ENCODE results near the gene KIFAP3.

The KIFAP3 gene

DNA sequence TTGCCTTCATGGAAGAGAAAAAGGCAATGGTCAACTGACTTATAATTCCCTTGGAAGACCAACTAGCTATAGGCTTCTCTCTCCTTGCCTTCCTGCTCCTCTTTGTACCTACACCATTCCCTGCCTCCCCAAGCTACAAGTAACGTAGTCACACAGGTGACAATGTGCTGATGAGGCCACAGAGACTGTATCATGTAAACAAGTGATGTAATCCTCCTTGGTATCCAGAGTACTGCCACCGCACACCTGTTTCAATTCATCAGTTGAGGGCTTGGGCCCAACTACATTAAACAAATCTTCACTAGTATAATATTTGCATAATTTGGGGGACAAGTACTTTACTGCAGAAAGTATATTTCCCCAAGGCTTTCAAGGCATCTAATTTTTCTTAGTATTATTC is 104.4 kb downstream of the KIFAP3 start:
- TF ChIP-seq SPI1 (IDR thresholded peaks at IDR 0.05; ENCODE audit: borderline replicate concordance, low read depth): no peak
- TF ChIP-seq, protein P1, sequence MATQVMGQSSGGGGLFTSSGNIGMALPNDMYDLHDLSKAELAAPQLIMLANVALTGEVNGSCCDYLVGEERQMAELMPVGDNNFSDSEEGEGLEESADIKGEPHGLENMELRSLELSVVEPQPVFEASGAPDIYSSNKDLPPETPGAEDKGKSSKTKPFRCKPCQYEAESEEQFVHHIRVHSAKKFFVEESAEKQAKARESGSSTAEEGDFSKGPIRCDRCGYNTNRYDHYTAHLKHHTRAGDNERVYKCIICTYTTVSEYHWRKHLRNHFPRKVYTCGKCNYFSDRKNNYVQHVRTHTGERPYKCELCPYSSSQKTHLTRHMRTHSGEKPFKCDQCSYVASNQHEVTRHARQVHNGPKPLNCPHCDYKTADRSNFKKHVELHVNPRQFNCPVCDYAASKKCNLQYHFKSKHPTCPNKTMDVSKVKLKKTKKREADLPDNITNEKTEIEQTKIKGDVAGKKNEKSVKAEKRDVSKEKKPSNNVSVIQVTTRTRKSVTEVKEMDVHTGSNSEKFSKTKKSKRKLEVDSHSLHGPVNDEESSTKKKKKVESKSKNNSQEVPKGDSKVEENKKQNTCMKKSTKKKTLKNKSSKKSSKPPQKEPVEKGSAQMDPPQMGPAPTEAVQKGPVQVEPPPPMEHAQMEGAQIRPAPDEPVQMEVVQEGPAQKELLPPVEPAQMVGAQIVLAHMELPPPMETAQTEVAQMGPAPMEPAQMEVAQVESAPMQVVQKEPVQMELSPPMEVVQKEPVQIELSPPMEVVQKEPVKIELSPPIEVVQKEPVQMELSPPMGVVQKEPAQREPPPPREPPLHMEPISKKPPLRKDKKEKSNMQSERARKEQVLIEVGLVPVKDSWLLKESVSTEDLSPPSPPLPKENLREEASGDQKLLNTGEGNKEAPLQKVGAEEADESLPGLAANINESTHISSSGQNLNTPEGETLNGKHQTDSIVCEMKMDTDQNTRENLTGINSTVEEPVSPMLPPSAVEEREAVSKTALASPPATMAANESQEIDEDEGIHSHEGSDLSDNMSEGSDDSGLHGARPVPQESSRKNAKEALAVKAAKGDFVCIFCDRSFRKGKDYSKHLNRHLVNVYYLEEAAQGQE (IDR thresholded peaks at IDR 0.05; ENCODE audit: insufficient replicate concordance, low read depth): no peak
- no peak for TF ChIP-seq GABPA (IDR thresholded peaks at IDR 0.05; ENCODE audit: low read depth)
- TF ChIP-seq, protein P2, sequence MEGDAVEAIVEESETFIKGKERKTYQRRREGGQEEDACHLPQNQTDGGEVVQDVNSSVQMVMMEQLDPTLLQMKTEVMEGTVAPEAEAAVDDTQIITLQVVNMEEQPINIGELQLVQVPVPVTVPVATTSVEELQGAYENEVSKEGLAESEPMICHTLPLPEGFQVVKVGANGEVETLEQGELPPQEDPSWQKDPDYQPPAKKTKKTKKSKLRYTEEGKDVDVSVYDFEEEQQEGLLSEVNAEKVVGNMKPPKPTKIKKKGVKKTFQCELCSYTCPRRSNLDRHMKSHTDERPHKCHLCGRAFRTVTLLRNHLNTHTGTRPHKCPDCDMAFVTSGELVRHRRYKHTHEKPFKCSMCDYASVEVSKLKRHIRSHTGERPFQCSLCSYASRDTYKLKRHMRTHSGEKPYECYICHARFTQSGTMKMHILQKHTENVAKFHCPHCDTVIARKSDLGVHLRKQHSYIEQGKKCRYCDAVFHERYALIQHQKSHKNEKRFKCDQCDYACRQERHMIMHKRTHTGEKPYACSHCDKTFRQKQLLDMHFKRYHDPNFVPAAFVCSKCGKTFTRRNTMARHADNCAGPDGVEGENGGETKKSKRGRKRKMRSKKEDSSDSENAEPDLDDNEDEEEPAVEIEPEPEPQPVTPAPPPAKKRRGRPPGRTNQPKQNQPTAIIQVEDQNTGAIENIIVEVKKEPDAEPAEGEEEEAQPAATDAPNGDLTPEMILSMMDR (IDR thresholded peaks at IDR 0.05; ENCODE audit: insufficient read depth, low read length): no peak
- TF ChIP-seq POLR2AphosphoS5 (IDR thresholded peaks at IDR 0.05; ENCODE audit: low read depth): no peak
- Histone ChIP-seq H3K27ac (replicated peaks) (no peak overlapping the region), H3K4me3 (replicated peaks; ENCODE audit: insufficient read depth, low read length) (no peak overlapping the region), H3K27me3 (ENCODE audit: insufficient read depth, poor library complexity, severe bottlenecking) (no peaks in the 10 kb centered on the region)
- no peak for DNase-seq (ENCODE audit: low read depth in 1 of 2, low spot score in 1 of 2)

DNA sequence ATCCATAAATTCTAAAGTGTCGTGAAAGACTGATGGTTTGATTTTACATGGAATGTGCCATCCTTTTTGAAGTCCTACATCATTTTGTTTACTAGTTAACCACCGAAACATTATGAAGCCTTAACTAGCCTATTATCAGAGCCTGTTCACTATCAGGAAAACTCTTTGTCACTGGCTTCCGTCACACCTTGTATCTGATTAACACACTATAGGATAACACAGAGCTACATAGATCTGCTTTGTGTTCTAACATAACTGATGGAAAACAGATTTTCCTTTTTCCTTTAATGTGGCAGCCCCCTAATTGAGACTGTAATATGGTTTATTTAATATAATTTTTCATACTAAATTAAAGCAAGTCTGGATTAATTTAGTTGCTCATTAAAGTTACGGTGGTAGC is 106.3 kb downstream of the KIFAP3 start:
- DNase-seq (ENCODE audit: low read depth in 1 of 2, low spot score in 1 of 2): no peak
- H3K27ac ChIP-seq (replicated peaks): no peak overlapping the region
- H3K27me3 ChIP-seq (ENCODE audit: insufficient read depth, poor library complexity, severe bottlenecking): no peaks in the 10 kb centered on the region
- H3K4me3 ChIP-seq (replicated peaks; ENCODE audit: insufficient read depth, low read length): no peak overlapping the region
- TF ChIP-seq SPI1 (IDR thresholded peaks at IDR 0.05; ENCODE audit: borderline replicate concordance, low read depth) (no peak), GABPA (IDR thresholded peaks at IDR 0.05; ENCODE audit: low read depth) (no peak), POLR2AphosphoS5 (IDR thresholded peaks at IDR 0.05; ENCODE audit: low read depth) (no peak)
- TF ChIP-seq, protein P2 (IDR thresholded peaks at IDR 0.05; ENCODE audit: insufficient read depth, low read length): no peak
- TF ChIP-seq, protein P1 (IDR thresholded peaks at IDR 0.05; ENCODE audit: insufficient replicate concordance, low read depth): no peak

DNA sequence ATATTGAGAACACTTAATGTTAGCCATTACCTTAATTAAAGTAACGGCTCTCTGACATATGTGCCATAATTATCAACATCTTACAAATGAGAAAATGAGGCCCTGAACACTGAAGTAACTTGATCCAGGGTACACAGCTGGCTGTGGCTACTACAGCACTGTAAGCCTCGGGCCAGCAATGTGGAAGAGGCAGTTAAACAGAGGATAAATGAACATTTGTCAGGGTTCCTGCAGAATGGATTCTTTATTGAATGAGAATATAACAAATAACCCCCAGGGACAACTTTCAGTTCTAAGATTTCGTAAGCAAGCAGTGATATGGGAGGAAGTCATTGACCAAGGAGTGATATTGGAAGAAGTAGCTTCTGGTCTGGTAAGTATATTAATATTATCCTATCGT is 110.3 kb downstream of the KIFAP3 start:
- no peak for DNase-seq (ENCODE audit: low read depth in 1 of 2, low spot score in 1 of 2)
- Histone ChIP-seq H3K27me3 (ENCODE audit: insufficient read depth, poor library complexity, severe bottlenecking) (no peaks in the 10 kb centered on the region), H3K4me3 (replicated peaks; ENCODE audit: insufficient read depth, low read length) (no peak overlapping the region), H3K27ac (replicated peaks) (no peak overlapping the region)
- TF ChIP-seq POLR2AphosphoS5 (IDR thresholded peaks at IDR 0.05; ENCODE audit: low read depth): no peak

DNA sequence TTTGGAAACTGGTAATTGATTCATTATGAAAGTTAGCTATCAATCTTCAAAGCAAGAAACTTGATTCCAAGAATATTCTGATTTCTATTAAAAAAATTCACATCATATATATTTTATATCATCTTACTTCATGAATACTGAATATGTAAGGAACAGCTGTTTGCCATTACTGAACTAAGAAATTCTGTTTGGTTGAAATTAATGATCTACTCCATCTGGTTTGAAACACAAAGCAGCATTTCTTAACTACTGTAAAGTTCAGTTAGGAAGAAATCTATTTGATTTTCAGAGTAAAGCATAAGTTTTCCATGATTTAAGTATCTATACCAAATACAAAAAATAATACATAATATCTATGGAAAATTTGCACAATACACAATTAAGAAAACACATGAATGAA is 114.8 kb downstream of the KIFAP3 start:
- TF ChIP-seq GABPA (IDR thresholded peaks at IDR 0.05; ENCODE audit: low read depth) (no peak), SPI1 (IDR thresholded peaks at IDR 0.05; ENCODE audit: borderline replicate concordance, low read depth) (no peak), POLR2AphosphoS5 (IDR thresholded peaks at IDR 0.05; ENCODE audit: low read depth) (no peak)
- Histone ChIP-seq H3K27me3 (ENCODE audit: insufficient read depth, poor library complexity, severe bottlenecking) (no peaks in the 10 kb centered on the region), H3K27ac (replicated peaks) (no peak overlapping the region), H3K4me3 (replicated peaks; ENCODE audit: insufficient read depth, low read length) (no peak overlapping the region)
- DNase-seq (ENCODE audit: low read depth in 1 of 2, low spot score in 1 of 2): no peak

DNA sequence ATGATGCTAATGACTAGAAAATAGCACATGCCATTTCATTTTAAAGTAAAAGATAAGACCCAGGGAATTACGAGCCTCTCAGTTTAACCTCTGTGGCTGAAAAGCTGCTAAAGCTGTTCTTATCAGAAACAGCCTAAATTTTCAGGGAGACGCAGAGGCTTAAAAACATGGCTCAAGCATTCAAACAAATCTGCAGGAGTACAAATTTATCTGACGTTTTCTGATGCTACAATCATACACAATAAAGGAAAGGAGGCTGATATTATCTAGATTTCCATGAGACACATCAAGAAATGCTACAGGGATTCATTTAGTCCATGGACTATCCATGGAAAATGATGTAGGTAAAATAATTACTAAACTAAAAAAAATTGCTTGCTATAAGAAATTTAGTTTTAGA is 115.5 kb downstream of the KIFAP3 start:
- H3K4me3 ChIP-seq (replicated peaks; ENCODE audit: insufficient read depth, low read length): no peak overlapping the region
- H3K27me3 ChIP-seq (ENCODE audit: insufficient read depth, poor library complexity, severe bottlenecking): no peaks in the 10 kb centered on the region
- TF ChIP-seq, protein P1 (IDR thresholded peaks at IDR 0.05; ENCODE audit: insufficient replicate concordance, low read depth): no peak
- no peak for TF ChIP-seq SPI1 (IDR thresholded peaks at IDR 0.05; ENCODE audit: borderline replicate concordance, low read depth)
- TF ChIP-seq POLR2AphosphoS5 (IDR thresholded peaks at IDR 0.05; ENCODE audit: low read depth): no peak
- TF ChIP-seq, protein P2 (IDR thresholded peaks at IDR 0.05; ENCODE audit: insufficient read depth, low read length): no peak
- TF ChIP-seq GABPA (IDR thresholded peaks at IDR 0.05; ENCODE audit: low read depth): no peak
- H3K27ac ChIP-seq (replicated peaks): no peak overlapping the region
- no peak for DNase-seq (ENCODE audit: low read depth in 1 of 2, low spot score in 1 of 2)

All from HL-60 (cell line).